Stimulated activated CD4-positive, alpha-beta T cell treated with anti-CD3 and anti-CD28 coated beads, Interleukin-2, amount 100 ng/mL, for 48 hours (primary cell): Measurements from ENCODE around the gene ZMYND8.

ENCODE experiments used
- DNase-seq, 2 donors: peaks; one replicate each; pipeline ENCODE4 v3.0.0-alpha.2; 2020

ZMYND8 gene

GRCh38 chr20:47353692-47354463, 2.6 kb downstream of the ZMYND8 start:
- DNase-seq = no peak

- no peak for DNase-seq
Observed at GRCh38 chr20:47353239-47353691, 3.2 kb downstream of the ZMYND8 start.

- DNase-seq = no peak
Observed at GRCh38 chr20:47352332-47353238, 3.9 kb downstream of the ZMYND8 start.

GRCh38 chr20:47351643-47352331, 4.7 kb downstream of the ZMYND8 start:
- no peak for DNase-seq

- DNase-seq = no peak
Observed at GRCh38 chr20:47350691-47351545, 5.6 kb downstream of the ZMYND8 start.

- DNase-seq = no peak
Observed at GRCh38 chr20:47350181-47350550, 6.3 kb downstream of the ZMYND8 start.

GRCh38 chr20:47349365-47350180, 6.9 kb downstream of the ZMYND8 start:
- DNase-seq = no peak

- no peak for DNase-seq
Observed at GRCh38 chr20:47348539-47349142, 7.9 kb downstream of the ZMYND8 start.

- DNase-seq = no peak
Observed at GRCh38 chr20:47347661-47348435, 8.7 kb downstream of the ZMYND8 start.

- DNase-seq = no peak
Observed at GRCh38 chr20:47346172-47346571, 10.3 kb downstream of the ZMYND8 start.

- DNase-seq = no peak
Observed at GRCh38 chr20:47345214-47345613, 11.3 kb downstream of the ZMYND8 start.

GRCh38 chr20:47343007-47343472, 13.5 kb downstream of the ZMYND8 start:
- DNase-seq = no peak

- no peak for DNase-seq
Observed at GRCh38 chr20:47338131-47338628, 18.3 kb downstream of the ZMYND8 start.

GRCh38 chr20:47337413-47337812, 19.1 kb downstream of the ZMYND8 start:
- no peak for DNase-seq

- no peak for DNase-seq
Observed at GRCh38 chr20:47336129-47336754, 20.3 kb downstream of the ZMYND8 start.

- no peak for DNase-seq
Observed at GRCh38 chr20:47335251-47336128, 21.0 kb downstream of the ZMYND8 start.

- DNase-seq = no peak
Observed at GRCh38 chr20:47334022-47334551, 22.4 kb downstream of the ZMYND8 start.
